ENCODE measurements around the gene FHIT. TPM values are rescaled to one million over a fixed set of nuclear protein-coding genes. Genes with fewer than 3 reads are reported as not detected.

The FHIT gene
- total RNA-seq, 1 donor from 2014 or later: 22.6 TPM

GRCh38 chr3:61253756-61254155 lies 2.5 kb upstream of the FHIT start:
- DNase-seq (ENCODE audit: low spot score): no peak
- intact Hi-C loops (cut with micrococcal nuclease): loop anchor here (5.0 kb wide), 3 partner anchors 119 to 1316 kb away; no protein-coding TSS in a partner anchor
- no peaks in the 10 kb centered on the region for H3K9me3 Mint-ChIP-seq
- no peak overlapping the region for H3K27ac Mint-ChIP-seq
- H3K27me3 Mint-ChIP-seq (ENCODE audit: insufficient read depth): peaks cover 14% of the 10 kb centered on the region
- H3K4me1 Mint-ChIP-seq (ENCODE audit: low read depth): peaks cover 26% of the 10 kb centered on the region
- H3K4me3 Mint-ChIP-seq: no peak overlapping the region
- H3K36me3 Mint-ChIP-seq (ENCODE audit: low read depth): no peaks in the 10 kb centered on the region

- DNase-seq (ENCODE audit: low spot score): no peak
- H3K4me3 Mint-ChIP-seq: peak overlapping the region; percentile 38
- peaks cover 12% of the 10 kb centered on the region for H3K27me3 Mint-ChIP-seq (ENCODE audit: insufficient read depth)
- peaks cover 30% of the 10 kb centered on the region for H3K4me1 Mint-ChIP-seq (ENCODE audit: low read depth)
- no peak overlapping the region for H3K27ac Mint-ChIP-seq
- H3K36me3 Mint-ChIP-seq (ENCODE audit: low read depth): no peaks in the 10 kb centered on the region
- H3K9me3 Mint-ChIP-seq: no peaks in the 10 kb centered on the region
- intact Hi-C loops (cut with micrococcal nuclease): loop anchor here (5.0 kb wide), 3 partner anchors 119 to 1316 kb away; no protein-coding TSS in a partner anchor
These were observed 1.6 kb upstream of the FHIT start for GRCh38 chr3:61252836-61253235.

- Mint-ChIP-seq H3K36me3 (ENCODE audit: low read depth) (peaks cover 2% of the 10 kb centered on the region), H3K27me3 (ENCODE audit: insufficient read depth) (peaks cover 9% of the 10 kb centered on the region)
- intact Hi-C loops (cut with micrococcal nuclease): loop anchor here (1.0 to 5.0 kb wide), 10 partner anchors 122 to 1862 kb away; no protein-coding TSS in a partner anchor
These were observed 473 bp downstream of the FHIT start for GRCh38 chr3:61250784-61251173.

GRCh38 chr3:61248496-61248895 lies 2.8 kb downstream of the FHIT start:
- H3K27me3 Mint-ChIP-seq (ENCODE audit: insufficient read depth): peaks cover 4% of the 10 kb centered on the region
- no peak for DNase-seq (ENCODE audit: low spot score)
- H3K4me3 Mint-ChIP-seq: no peak overlapping the region
- H3K9me3 Mint-ChIP-seq: no peaks in the 10 kb centered on the region
- H3K27ac Mint-ChIP-seq: no peak overlapping the region
- H3K36me3 Mint-ChIP-seq (ENCODE audit: low read depth): peaks cover 2% of the 10 kb centered on the region
- peaks cover 30% of the 10 kb centered on the region for H3K4me1 Mint-ChIP-seq (ENCODE audit: low read depth)
- intact Hi-C loops (cut with micrococcal nuclease): no loop called here

More at GRCh38 chr3:61250784-61251173, 473 bp downstream of the FHIT start:
- peak overlapping the region; percentile 82 for H3K27ac Mint-ChIP-seq
- no peak for DNase-seq (ENCODE audit: low spot score)
- peaks cover 30% of the 10 kb centered on the region for H3K4me1 Mint-ChIP-seq (ENCODE audit: low read depth)
- no peaks in the 10 kb centered on the region for H3K9me3 Mint-ChIP-seq
- H3K4me3 Mint-ChIP-seq: peak overlapping the region; percentile 96

- DNase-seq (ENCODE audit: low spot score): no peak
- intact Hi-C loops (cut with micrococcal nuclease): no loop called here
- Mint-ChIP-seq H3K4me1 (ENCODE audit: low read depth) (peaks cover 25% of the 10 kb centered on the region), H3K4me3 (no peak overlapping the region), H3K27ac (no peak overlapping the region), H3K9me3 (no peaks in the 10 kb centered on the region), H3K36me3 (ENCODE audit: low read depth) (peaks cover 2% of the 10 kb centered on the region), H3K27me3 (ENCODE audit: insufficient read depth) (no peaks in the 10 kb centered on the region)
These were observed 4.1 kb downstream of the FHIT start for GRCh38 chr3:61247191-61247590.

GRCh38 chr3:61239871-61240270 lies 11.4 kb downstream of the FHIT start:
- intact Hi-C loops (cut with micrococcal nuclease): no loop called here
- Mint-ChIP-seq H3K4me1 (ENCODE audit: low read depth) (peaks cover 14% of the 10 kb centered on the region), H3K27me3 (ENCODE audit: insufficient read depth) (no peaks in the 10 kb centered on the region), H3K36me3 (ENCODE audit: low read depth) (no peaks in the 10 kb centered on the region), H3K9me3 (no peaks in the 10 kb centered on the region), H3K27ac (no peak overlapping the region), H3K4me3 (no peak overlapping the region)
- DNase-seq (ENCODE audit: low spot score): no peak

GRCh38 chr3:61237858-61238257 lies 13.4 kb downstream of the FHIT start:
- Mint-ChIP-seq H3K27ac (no peak overlapping the region), H3K4me1 (ENCODE audit: low read depth) (peaks cover 14% of the 10 kb centered on the region), H3K4me3 (no peak overlapping the region), H3K27me3 (ENCODE audit: insufficient read depth) (no peaks in the 10 kb centered on the region), H3K9me3 (no peaks in the 10 kb centered on the region), H3K36me3 (ENCODE audit: low read depth) (no peaks in the 10 kb centered on the region)
- no peak for DNase-seq (ENCODE audit: low spot score)
- intact Hi-C loops (cut with micrococcal nuclease): no loop called here

- no peak for DNase-seq (ENCODE audit: low spot score)
- intact Hi-C loops (cut with micrococcal nuclease): no loop called here
- H3K27me3 Mint-ChIP-seq (ENCODE audit: insufficient read depth): no peaks in the 10 kb centered on the region
- no peaks in the 10 kb centered on the region for H3K36me3 Mint-ChIP-seq (ENCODE audit: low read depth)
- H3K4me3 Mint-ChIP-seq: no peak overlapping the region
- H3K27ac Mint-ChIP-seq: no peak overlapping the region
- peaks cover 14% of the 10 kb centered on the region for H3K4me1 Mint-ChIP-seq (ENCODE audit: low read depth)
- no peaks in the 10 kb centered on the region for H3K9me3 Mint-ChIP-seq
These were observed 14.7 kb downstream of the FHIT start for GRCh38 chr3:61236556-61236955.

GRCh38 chr3:61233746-61234145 lies 17.5 kb downstream of the FHIT start:
- Mint-ChIP-seq H3K4me3 (no peak overlapping the region), H3K27me3 (ENCODE audit: insufficient read depth) (no peaks in the 10 kb centered on the region), H3K27ac (no peak overlapping the region), H3K4me1 (ENCODE audit: low read depth) (peaks cover 14% of the 10 kb centered on the region), H3K36me3 (ENCODE audit: low read depth) (no peaks in the 10 kb centered on the region), H3K9me3 (no peaks in the 10 kb centered on the region)
- DNase-seq (ENCODE audit: low spot score): no peak
- intact Hi-C loops (cut with micrococcal nuclease): no loop called here

GRCh38 chr3:61231693-61232092 lies 19.6 kb downstream of the FHIT start:
- Mint-ChIP-seq H3K36me3 (ENCODE audit: low read depth) (no peaks in the 10 kb centered on the region), H3K27me3 (ENCODE audit: insufficient read depth) (no peaks in the 10 kb centered on the region), H3K4me1 (ENCODE audit: low read depth) (peaks cover 5% of the 10 kb centered on the region), H3K9me3 (no peaks in the 10 kb centered on the region), H3K27ac (no peak overlapping the region), H3K4me3 (no peak overlapping the region)
- DNase-seq (ENCODE audit: low spot score): no peak
- intact Hi-C loops (cut with micrococcal nuclease): no loop called here

- Mint-ChIP-seq H3K27ac (no peak overlapping the region), H3K4me1 (ENCODE audit: low read depth) (no peaks in the 10 kb centered on the region), H3K27me3 (ENCODE audit: insufficient read depth) (no peaks in the 10 kb centered on the region), H3K9me3 (no peaks in the 10 kb centered on the region), H3K4me3 (no peak overlapping the region), H3K36me3 (ENCODE audit: low read depth) (no peaks in the 10 kb centered on the region)
- DNase-seq (ENCODE audit: low spot score): no peak
- intact Hi-C loops (cut with micrococcal nuclease): no loop called here
These were observed 23.5 kb downstream of the FHIT start for GRCh38 chr3:61227799-61228198.

- H3K27me3 Mint-ChIP-seq (ENCODE audit: insufficient read depth): no peaks in the 10 kb centered on the region
- no peaks in the 10 kb centered on the region for H3K36me3 Mint-ChIP-seq (ENCODE audit: low read depth)
- intact Hi-C loops (cut with micrococcal nuclease): no loop called here
- H3K4me1 Mint-ChIP-seq (ENCODE audit: low read depth): no peaks in the 10 kb centered on the region
- H3K27ac Mint-ChIP-seq: no peak overlapping the region
- DNase-seq (ENCODE audit: low spot score): no peak
- no peak overlapping the region for H3K4me3 Mint-ChIP-seq
- H3K9me3 Mint-ChIP-seq: no peaks in the 10 kb centered on the region
These were observed 25.0 kb downstream of the FHIT start for GRCh38 chr3:61226166-61226686.

- Mint-ChIP-seq H3K27me3 (ENCODE audit: insufficient read depth) (no peaks in the 10 kb centered on the region), H3K27ac (no peak overlapping the region), H3K4me1 (ENCODE audit: low read depth) (no peaks in the 10 kb centered on the region), H3K36me3 (ENCODE audit: low read depth) (no peaks in the 10 kb centered on the region), H3K4me3 (no peak overlapping the region), H3K9me3 (no peaks in the 10 kb centered on the region)
- intact Hi-C loops (cut with micrococcal nuclease): no loop called here
- no peak for DNase-seq (ENCODE audit: low spot score)
These were observed 26.4 kb downstream of the FHIT start for GRCh38 chr3:61224823-61225222.

- Mint-ChIP-seq H3K4me3 (no peak overlapping the region), H3K4me1 (ENCODE audit: low read depth) (no peaks in the 10 kb centered on the region), H3K36me3 (ENCODE audit: low read depth) (no peaks in the 10 kb centered on the region), H3K27ac (no peak overlapping the region), H3K27me3 (ENCODE audit: insufficient read depth) (no peaks in the 10 kb centered on the region), H3K9me3 (no peaks in the 10 kb centered on the region)
- DNase-seq (ENCODE audit: low spot score): no peak
- intact Hi-C loops (cut with micrococcal nuclease): no loop called here
These were observed 27.8 kb downstream of the FHIT start for GRCh38 chr3:61223451-61223850.
